Pulmonary artery endothelial cell (primary cell): ENCODE data around the gene TXNL4B. TPM values are rescaled to one million over a fixed set of nuclear protein-coding genes. Genes with fewer than 3 reads are reported as not detected.

Experiments used
- DNase-seq: peaks from one replicate; pipeline ENCODE4 v3.0.0-alpha.2; 2011; ENCODE audit warnings: low read depth, low spot score
- total RNA-seq: library from RNA; depleted of rRNA; stranded (reverse); fragments of >200 nt; gene quantifications from 2 replicates; pipeline ENCODE4 v1.2.3, GENCODE V29; 2014

Gene TXNL4B
- 4.0 and 9.1 TPM in 2 replicates for total RNA-seq

GRCh38 chr16:72093448-72094265, at the start of gene TXNL4B, which contains the start of gene DHX38:
TXNL4B (minus strand) TSS chr16:72093620; CDS start chr16:72090749, 2,871 bp downstream.
DHX38 (plus strand) TSS chr16:72093847; CDS start chr16:72096158, 2,311 bp downstream.
- peak; percentile 97 for DNase-seq

GRCh38 chr16:72142476-72142875, 49.1 kb upstream of the TXNL4B start:
- DNase-seq: no peak

- DNase-seq: no peak
Observed at GRCh38 chr16:72139908-72140307, 46.5 kb upstream of the TXNL4B start.

GRCh38 chr16:72138064-72138572, 44.7 kb upstream of the TXNL4B start:
- no peak for DNase-seq

- no peak for DNase-seq
Observed at GRCh38 chr16:72137380-72138063, 44.1 kb upstream of the TXNL4B start.

- DNase-seq: no peak
Observed at GRCh38 chr16:72134507-72134906, 41.1 kb upstream of the TXNL4B start.

- no peak for DNase-seq
Observed at GRCh38 chr16:72132726-72133125, 39.3 kb upstream of the TXNL4B start.

GRCh38 chr16:72131036-72131435, 37.6 kb upstream of the TXNL4B start:
- no peak for DNase-seq

GRCh38 chr16:72129976-72130656, 36.7 kb upstream of the TXNL4B start:
- no peak for DNase-seq

GRCh38 chr16:72128701-72129100, 35.3 kb upstream of the TXNL4B start:
- no peak for DNase-seq

GRCh38 chr16:72126429-72126765, 33.0 kb upstream of the TXNL4B start:
- DNase-seq: no peak

GRCh38 chr16:72125635-72126428, 32.4 kb upstream of the TXNL4B start:
- no peak for DNase-seq

GRCh38 chr16:72124761-72125634, 31.6 kb upstream of the TXNL4B start:
- DNase-seq: peak; percentile 36

- DNase-seq: no peak
Observed at GRCh38 chr16:72124148-72124547, 30.7 kb upstream of the TXNL4B start.

- DNase-seq: no peak
Observed at GRCh38 chr16:72123426-72123825, 30.0 kb upstream of the TXNL4B start.

- DNase-seq: no peak
Observed at GRCh38 chr16:72122916-72123315, 29.5 kb upstream of the TXNL4B start.

- DNase-seq: no peak
Observed at GRCh38 chr16:72122308-72122707, 28.9 kb upstream of the TXNL4B start.

- no peak for DNase-seq
Observed at GRCh38 chr16:72120026-72120425, 26.6 kb upstream of the TXNL4B start.

- no peak for DNase-seq
Observed at GRCh38 chr16:72113616-72113945, 20.2 kb upstream of the TXNL4B start.

- no peak for DNase-seq
Observed at GRCh38 chr16:72112906-72113615, 19.6 kb upstream of the TXNL4B start.
